Erythroblast (primary cell): ENCODE measurements around the gene ANP32D.

Experiments
- GATA1 ChIP-seq: IDR thresholded peaks from 2 replicates; pipeline ENCODE4 v1.6.1; 2011; ENCODE audit warnings: low read depth, mild to moderate bottlenecking, control low read depth, low read length, moderate library complexity
- POLR2A ChIP-seq: IDR thresholded peaks from 2 replicates; pipeline ENCODE4 v1.6.1; 2011; ENCODE audit warnings: mild to moderate bottlenecking, low read length

- no peak for TF ChIP-seq POLR2A
- no peak for TF ChIP-seq GATA1
Measured at GRCh38 chr12:48489012-48489411, 16.7 kb downstream of the ANP32D start.
